Measurements from ENCODE around the gene PRPF19. TPM values are rescaled to one million over a fixed set of nuclear protein-coding genes. Genes with fewer than 3 reads are reported as not detected.
A peak's percentile ranks its signal among the peaks of the same experiment; 100 is the strongest.

Gene PRPF19
- total RNA-seq, 1 donor from 2014 or later: 59.8 TPM

- Histone ChIP-seq H3K4me3 (no peak overlapping the region), H3K36me3 (peaks cover 39% of the 10 kb centered on the region), H3K4me1 (peaks cover 12% of the 10 kb centered on the region), H3K27ac (peak overlapping the region; percentile 63), H3K27me3 (no peaks in the 10 kb centered on the region), H3K9me3 (no peaks in the 10 kb centered on the region)
- no peak for TF ChIP-seq CTCF (IDR thresholded peaks at IDR 0.05)
- intact Hi-C loops (cut with DNase I): no loop called here
- ATAC-seq (no peak), DNase-seq (peak; percentile 56)
Measured at GRCh38 chr11:60937811-60938210, 31.4 kb upstream of the PRPF19 start.

GRCh38 chr11:60937144-60937527, 30.8 kb upstream of the PRPF19 start:
- intact Hi-C loops (cut with DNase I): no loop called here
- ATAC-seq (peak; percentile 3), DNase-seq (peak; percentile 64)
- Histone ChIP-seq H3K36me3 (peaks cover 33% of the 10 kb centered on the region), H3K4me3 (no peak overlapping the region), H3K4me1 (peaks cover 12% of the 10 kb centered on the region), H3K27ac (peak overlapping the region; percentile 63), H3K27me3 (no peaks in the 10 kb centered on the region), H3K9me3 (no peaks in the 10 kb centered on the region)
- no peak for TF ChIP-seq CTCF (IDR thresholded peaks at IDR 0.05)

GRCh38 chr11:60936467-60937143, 30.2 kb upstream of the PRPF19 start:
- peak; percentile 1 for ATAC-seq
- Histone ChIP-seq H3K9me3 (no peaks in the 10 kb centered on the region), H3K4me1 (peaks cover 12% of the 10 kb centered on the region), H3K4me3 (no peak overlapping the region), H3K27me3 (no peaks in the 10 kb centered on the region), H3K27ac (peak overlapping the region; percentile 63), H3K36me3 (peaks cover 28% of the 10 kb centered on the region)
- TF ChIP-seq CTCF (IDR thresholded peaks at IDR 0.05): no peak
- intact Hi-C loops (cut with DNase I): no loop called here
- DNase-seq: peak; percentile 64

GRCh38 chr11:60935676-60936442, 29.5 kb upstream of the PRPF19 start:
- H3K4me1 ChIP-seq: peaks cover 12% of the 10 kb centered on the region
- no peaks in the 10 kb centered on the region for H3K27me3 ChIP-seq
- H3K4me3 ChIP-seq: no peak overlapping the region
- H3K27ac ChIP-seq: no peak overlapping the region
- intact Hi-C loops (cut with DNase I): no loop called here
- H3K36me3 ChIP-seq: peaks cover 20% of the 10 kb centered on the region
- no peaks in the 10 kb centered on the region for H3K9me3 ChIP-seq
- no peak for TF ChIP-seq CTCF (IDR thresholded peaks at IDR 0.05)
- peak; percentile 64 for DNase-seq
- peak; percentile 6 for ATAC-seq

GRCh38 chr11:60934790-60935605, 28.6 kb upstream of the PRPF19 start:
- Histone ChIP-seq H3K9me3 (no peaks in the 10 kb centered on the region), H3K36me3 (peaks cover 18% of the 10 kb centered on the region), H3K27ac (no peak overlapping the region), H3K27me3 (no peaks in the 10 kb centered on the region), H3K4me1 (peaks cover 7% of the 10 kb centered on the region), H3K4me3 (no peak overlapping the region)
- no peak for TF ChIP-seq CTCF (IDR thresholded peaks at IDR 0.05)
- ATAC-seq: no peak
- intact Hi-C loops (cut with DNase I): no loop called here
- no peak for DNase-seq
